Activated CD4-positive, alpha-beta T cell treated with anti-CD3 and anti-CD28 coated beads, Interleukin-2, amount 10 ng/mL, durations not matched to agents 7 days and 5 days (primary cell): Measurements from ENCODE around the gene TSTD2. TPM values are rescaled to one million over a fixed set of nuclear protein-coding genes. Genes with fewer than 3 reads are reported as not detected.

Experiments
- CTCF ChIA-PET: fragments of 350-600 bp; sonication (Branson Sonifier 250); formaldehyde crosslinking; loops from one replicate; lab custom pipeline; 2021; ENCODE audit warnings: antibody characterized with exemption; lab: Charles Lee
- POLR2A ChIA-PET: fragments of 350-600 bp; sonication (Branson Sonifier 250); formaldehyde crosslinking; loops from one replicate; lab custom pipeline; 2021; ENCODE audit warnings: antibody characterized with exemption; lab: Charles Lee
- DNase-seq: peaks from one replicate; pipeline ENCODE4 v3.0.0-alpha.2; 2020
- H3K27ac Mint-ChIP-seq: one replicate; pipeline ENCODE4 v1.8.0; 2021; ENCODE audit warnings: mild to moderate bottlenecking, moderate library complexity, mixed read lengths
- H3K27me3 Mint-ChIP-seq: one replicate; pipeline ENCODE4 v1.8.0; 2021; ENCODE audit warnings: mixed read lengths
- H3K36me3 Mint-ChIP-seq: one replicate; pipeline ENCODE4 v1.8.0; 2021; ENCODE audit warnings: low read depth, mixed read lengths
- H3K4me1 Mint-ChIP-seq: one replicate; pipeline ENCODE4 v1.8.0; 2021; ENCODE audit warnings: mixed read lengths
- H3K4me3 Mint-ChIP-seq: one replicate; pipeline ENCODE4 v1.8.0; 2021; ENCODE audit warnings: mild to moderate bottlenecking, moderate library complexity, mixed read lengths
- H3K9me3 Mint-ChIP-seq: one replicate; pipeline ENCODE4 v1.8.0; 2021; ENCODE audit warnings: mixed read lengths
- total RNA-seq, 2 experiments: library from RNA; stranded (reverse); gene quantifications; one replicate each; pipeline ENCODE4 v1.2.3, GENCODE V29; 2021

The TSTD2 gene
- total RNA-seq, 2 experiments from 2014 or later: 14.1 to 17.2 TPM

GRCh38 chr9:97565262-97565661 is 67.9 kb downstream of the TSTD2 start:
- H3K4me3 Mint-ChIP-seq: no peak overlapping the region
- DNase-seq: no peak
- CTCF ChIA-PET: interaction anchor here (1.2 kb wide), 1 partner anchor 70 kb away, joined by 6 read pairs; no protein-coding TSS in a partner anchor
- no peaks in the 10 kb centered on the region for H3K4me1 Mint-ChIP-seq
- no peaks in the 10 kb centered on the region for H3K36me3 Mint-ChIP-seq
- no peak overlapping the region for H3K27ac Mint-ChIP-seq
- POLR2A ChIA-PET: no interaction called here
- H3K27me3 Mint-ChIP-seq: peaks cover 7% of the 10 kb centered on the region
- H3K9me3 Mint-ChIP-seq: no peaks in the 10 kb centered on the region

- H3K4me1 Mint-ChIP-seq: peaks cover 3% of the 10 kb centered on the region
- no peaks in the 10 kb centered on the region for H3K9me3 Mint-ChIP-seq
- DNase-seq: no peak
- no peaks in the 10 kb centered on the region for H3K36me3 Mint-ChIP-seq
- ChIA-PET POLR2A (no interaction called here), CTCF (interaction anchor here (1.2 kb wide), 1 partner anchor 70 kb away, joined by 6 read pairs; no protein-coding TSS in a partner anchor)
- H3K4me3 Mint-ChIP-seq: no peak overlapping the region
- no peak overlapping the region for H3K27ac Mint-ChIP-seq
- H3K27me3 Mint-ChIP-seq: peaks cover 10% of the 10 kb centered on the region
Observed at GRCh38 chr9:97564291-97565175, 68.6 kb downstream of the TSTD2 start.

GRCh38 chr9:97563458-97564135 is 69.6 kb downstream of the TSTD2 start:
- Mint-ChIP-seq H3K27me3 (peaks cover 12% of the 10 kb centered on the region), H3K4me3 (no peak overlapping the region), H3K27ac (no peak overlapping the region), H3K36me3 (no peaks in the 10 kb centered on the region), H3K9me3 (no peaks in the 10 kb centered on the region), H3K4me1 (peaks cover 11% of the 10 kb centered on the region)
- CTCF ChIA-PET: no interaction called here
- DNase-seq: no peak
- POLR2A ChIA-PET: no interaction called here

GRCh38 chr9:97562542-97562941 is 70.6 kb downstream of the TSTD2 start:
- ChIA-PET POLR2A (no interaction called here), CTCF (no interaction called here)
- H3K9me3 Mint-ChIP-seq: no peaks in the 10 kb centered on the region
- no peak overlapping the region for H3K4me3 Mint-ChIP-seq
- DNase-seq: no peak
- no peak overlapping the region for H3K27ac Mint-ChIP-seq
- H3K36me3 Mint-ChIP-seq: no peaks in the 10 kb centered on the region
- peaks cover 18% of the 10 kb centered on the region for H3K27me3 Mint-ChIP-seq
- peaks cover 11% of the 10 kb centered on the region for H3K4me1 Mint-ChIP-seq

DNA sequence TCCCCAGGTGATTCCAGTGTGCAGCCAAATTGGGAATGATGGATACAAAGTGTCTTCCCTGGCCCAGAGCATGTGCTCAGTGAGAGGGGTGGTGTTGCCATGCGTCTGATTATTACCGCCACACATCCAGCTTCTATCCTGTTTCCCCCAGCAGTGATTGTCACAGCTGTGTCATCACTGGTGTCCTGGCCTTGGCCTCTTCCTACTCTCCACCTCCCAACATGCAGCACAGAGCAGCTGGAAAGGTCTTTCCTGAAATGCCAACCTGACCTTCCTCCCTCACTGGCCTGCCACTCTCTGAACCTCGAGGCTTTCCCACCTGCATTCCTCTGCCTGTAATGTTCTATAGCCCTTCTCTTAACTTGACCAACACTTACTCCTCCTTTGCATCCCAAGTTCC is 71.7 kb downstream of the TSTD2 start:
- DNase-seq: no peak
- ChIA-PET CTCF (interaction anchor here (0.9 kb wide), 1 partner anchor 46 kb away, joined by 3 read pairs; no protein-coding TSS in a partner anchor), POLR2A (no interaction called here)
- no peak overlapping the region for H3K27ac Mint-ChIP-seq
- no peak overlapping the region for H3K4me3 Mint-ChIP-seq
- H3K4me1 Mint-ChIP-seq: peaks cover 11% of the 10 kb centered on the region
- H3K36me3 Mint-ChIP-seq: no peaks in the 10 kb centered on the region
- H3K9me3 Mint-ChIP-seq: no peaks in the 10 kb centered on the region
- H3K27me3 Mint-ChIP-seq: peaks cover 21% of the 10 kb centered on the region

- no peak for DNase-seq
- Mint-ChIP-seq H3K27ac (no peak overlapping the region), H3K9me3 (no peaks in the 10 kb centered on the region), H3K36me3 (no peaks in the 10 kb centered on the region), H3K27me3 (peaks cover 24% of the 10 kb centered on the region), H3K4me1 (peaks cover 11% of the 10 kb centered on the region), H3K4me3 (no peak overlapping the region)
- POLR2A ChIA-PET: no interaction called here
- CTCF ChIA-PET: interaction anchor here (0.9 kb wide), 1 partner anchor 46 kb away, joined by 3 read pairs; no protein-coding TSS in a partner anchor
Observed at GRCh38 chr9:97560851-97561250, 72.3 kb downstream of the TSTD2 start.

GRCh38 chr9:97560154-97560553 is 73.0 kb downstream of the TSTD2 start:
- ChIA-PET POLR2A (no interaction called here), CTCF (no interaction called here)
- H3K27me3 Mint-ChIP-seq: peaks cover 26% of the 10 kb centered on the region
- H3K4me1 Mint-ChIP-seq: peaks cover 11% of the 10 kb centered on the region
- no peak overlapping the region for H3K4me3 Mint-ChIP-seq
- DNase-seq: no peak
- H3K27ac Mint-ChIP-seq: no peak overlapping the region
- no peaks in the 10 kb centered on the region for H3K36me3 Mint-ChIP-seq
- no peaks in the 10 kb centered on the region for H3K9me3 Mint-ChIP-seq

DNA sequence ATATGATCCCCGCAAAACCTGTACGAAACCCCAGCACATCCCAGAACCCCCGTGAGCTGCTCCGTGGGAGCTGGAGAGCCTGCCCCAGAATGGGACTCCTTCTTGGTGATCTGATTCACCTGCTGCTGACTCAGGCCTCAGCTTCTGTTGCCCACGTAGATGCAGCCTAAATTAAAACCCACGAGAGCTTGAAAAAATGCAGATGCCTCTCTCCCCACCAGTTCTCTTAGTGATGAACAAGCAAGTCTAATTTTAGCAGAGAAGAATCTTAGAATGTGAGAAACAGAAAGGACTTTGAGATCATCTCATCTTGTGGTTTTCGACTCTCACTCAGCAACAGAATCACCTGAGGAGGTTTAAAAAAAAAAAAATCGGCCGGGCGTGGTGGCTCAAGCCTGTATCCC is 74.1 kb downstream of the TSTD2 start:
- H3K27ac Mint-ChIP-seq: peak overlapping the region; percentile 37

GRCh38 chr9:97558701-97559101 is 74.5 kb downstream of the TSTD2 start:
- H3K27ac Mint-ChIP-seq: peak overlapping the region; percentile 37
- no peaks in the 10 kb centered on the region for H3K36me3 Mint-ChIP-seq
- CTCF ChIA-PET: interaction anchor here (1.3 kb wide), 1 partner anchor 10 kb away, joined by 3 read pairs; no protein-coding TSS in a partner anchor
- POLR2A ChIA-PET: no interaction called here
- H3K4me1 Mint-ChIP-seq: peaks cover 11% of the 10 kb centered on the region
- H3K9me3 Mint-ChIP-seq: no peaks in the 10 kb centered on the region
- peaks cover 28% of the 10 kb centered on the region for H3K27me3 Mint-ChIP-seq
- no peak for DNase-seq
- H3K4me3 Mint-ChIP-seq: peak overlapping the region; percentile 26

More for the DNA sequence above, 74.1 kb downstream of the TSTD2 start:
- ChIA-PET CTCF (interaction anchor here (1.3 kb wide), 1 partner anchor 10 kb away, joined by 3 read pairs; no protein-coding TSS in a partner anchor), POLR2A (interaction anchor here (0.6 kb wide), 1 partner anchor 56 kb away, joined by 3 read pairs; no protein-coding TSS in a partner anchor)
- Mint-ChIP-seq H3K4me1 (peaks cover 11% of the 10 kb centered on the region), H3K9me3 (no peaks in the 10 kb centered on the region), H3K27me3 (peaks cover 27% of the 10 kb centered on the region), H3K36me3 (no peaks in the 10 kb centered on the region), H3K4me3 (peak overlapping the region; percentile 26)
- no peak for DNase-seq

DNA sequence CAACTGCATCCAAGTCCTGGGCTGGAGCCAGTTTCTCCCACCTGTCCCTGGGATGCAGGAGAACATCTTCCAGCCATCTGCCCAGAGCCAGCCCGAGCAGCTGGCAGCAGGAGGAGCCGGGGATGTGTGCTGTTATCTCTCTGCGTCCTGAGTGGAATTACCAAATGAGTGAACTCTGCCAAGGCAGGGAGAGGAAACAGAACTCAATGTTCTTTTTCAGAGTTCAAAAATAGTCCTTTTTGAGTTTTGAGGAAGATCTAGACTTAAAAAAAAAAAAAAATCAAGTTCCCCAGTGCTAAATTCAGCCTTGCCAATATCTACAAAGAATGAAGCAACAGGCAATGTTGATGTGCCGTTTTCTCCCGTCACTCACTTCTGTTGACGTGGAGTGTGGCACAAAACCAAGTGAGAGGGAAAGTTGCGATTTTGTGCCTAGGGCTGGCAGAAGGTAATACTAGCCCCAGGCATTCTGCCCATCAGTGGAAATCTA is 75.5 kb downstream of the TSTD2 start:
- Mint-ChIP-seq H3K4me1 (peaks cover 11% of the 10 kb centered on the region), H3K4me3 (no peak overlapping the region), H3K27ac (no peak overlapping the region), H3K27me3 (peaks cover 30% of the 10 kb centered on the region), H3K36me3 (no peaks in the 10 kb centered on the region), H3K9me3 (no peaks in the 10 kb centered on the region)
- ChIA-PET CTCF (interaction anchor here (0.6 kb wide), 1 partner anchor 1219 kb away, joined by 7 read pairs; no protein-coding TSS in a partner anchor), POLR2A (no interaction called here)
- DNase-seq: no peak

DNA sequence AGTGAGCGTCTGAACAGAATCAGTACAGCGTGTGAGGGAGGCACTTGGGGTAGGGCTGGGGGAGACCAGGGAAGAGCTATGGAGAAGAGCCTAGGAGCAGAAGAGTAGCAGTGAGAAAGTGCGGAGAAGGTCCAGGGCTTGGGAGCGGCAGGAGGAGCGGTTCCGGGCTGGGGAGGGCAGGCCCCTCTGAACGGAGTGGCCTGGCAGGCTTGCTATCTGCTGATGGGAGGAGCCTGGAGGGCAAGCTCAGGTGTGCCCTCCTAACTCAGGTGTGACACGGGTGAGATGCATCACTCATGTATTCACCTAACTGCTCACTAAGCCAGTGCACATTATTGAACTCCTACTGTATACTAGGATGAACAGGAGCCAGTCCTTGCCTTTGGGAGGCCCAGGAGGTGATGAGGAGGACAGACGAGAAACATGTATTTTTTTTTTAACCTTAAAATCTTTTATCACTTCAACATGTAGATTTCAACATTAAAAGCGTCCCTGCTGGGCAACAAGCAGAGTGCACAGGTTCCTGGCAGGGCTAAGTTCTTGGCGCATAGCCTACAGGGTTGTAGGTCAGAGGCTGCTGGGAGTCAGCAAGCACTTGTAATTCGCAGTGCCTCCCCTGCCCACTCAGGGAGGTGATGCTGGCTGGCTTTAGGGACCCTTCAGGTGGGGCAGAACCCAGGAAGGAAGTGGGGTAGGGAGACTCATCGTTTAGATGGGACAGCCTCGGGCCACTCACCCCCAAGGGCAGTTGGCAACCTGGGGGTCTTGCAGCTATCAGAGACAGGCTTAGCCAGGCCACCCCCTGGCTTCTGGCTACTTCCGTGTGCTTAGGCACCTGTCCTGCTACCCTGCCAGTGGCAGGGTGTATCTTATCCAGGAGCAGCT is 76.2 kb downstream of the TSTD2 start:
- Mint-ChIP-seq H3K36me3 (no peaks in the 10 kb centered on the region), H3K27me3 (peaks cover 37% of the 10 kb centered on the region), H3K27ac (no peak overlapping the region), H3K4me1 (peaks cover 11% of the 10 kb centered on the region), H3K9me3 (no peaks in the 10 kb centered on the region), H3K4me3 (no peak overlapping the region)
- POLR2A ChIA-PET: no interaction called here
- CTCF ChIA-PET: interaction anchor here (0.5 kb wide), 1 partner anchor 1111 kb away, joined by 4 read pairs; no protein-coding TSS in a partner anchor
- no peak for DNase-seq
